Measurements from ENCODE around the gene COA5.

DNA sequence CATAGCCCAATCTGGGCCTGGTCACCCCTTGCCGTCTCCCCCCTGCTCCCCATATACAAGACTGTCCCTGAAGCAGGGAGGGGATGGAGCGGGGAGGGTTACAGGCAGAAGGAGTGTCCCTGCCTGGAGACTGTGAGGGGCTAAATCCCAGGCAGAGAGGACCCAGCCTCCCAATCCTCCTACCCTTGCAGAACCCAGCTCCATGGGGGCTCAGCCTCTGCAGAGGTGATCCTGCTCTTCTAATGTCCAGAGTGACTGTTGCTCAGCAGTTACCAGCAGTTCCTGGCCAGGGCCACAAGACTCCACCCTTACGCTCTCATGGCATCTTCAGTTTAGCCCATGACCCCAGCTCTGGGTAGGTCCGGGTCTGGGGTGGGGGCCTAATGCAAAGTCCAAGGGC, 58.1 kb downstream of the COA5 start:
- TF ChIP-seq POLR2AphosphoS5 (IDR thresholded peaks at IDR 0.05; ENCODE audit: borderline replicate concordance, low read depth, low read length) (no peak), EZH2 (IDR thresholded peaks at IDR 0.05) (no peak)
